Measurements from ENCODE around the gene YLPM1. TPM values are rescaled to one million over a fixed set of nuclear protein-coding genes. Genes with fewer than 3 reads are reported as not detected.
A peak's percentile ranks its signal among the peaks of the same experiment; 100 is the strongest.

The YLPM1 gene
- total RNA-seq, 1 donor from 2014 or later: 22.5 TPM

DNA sequence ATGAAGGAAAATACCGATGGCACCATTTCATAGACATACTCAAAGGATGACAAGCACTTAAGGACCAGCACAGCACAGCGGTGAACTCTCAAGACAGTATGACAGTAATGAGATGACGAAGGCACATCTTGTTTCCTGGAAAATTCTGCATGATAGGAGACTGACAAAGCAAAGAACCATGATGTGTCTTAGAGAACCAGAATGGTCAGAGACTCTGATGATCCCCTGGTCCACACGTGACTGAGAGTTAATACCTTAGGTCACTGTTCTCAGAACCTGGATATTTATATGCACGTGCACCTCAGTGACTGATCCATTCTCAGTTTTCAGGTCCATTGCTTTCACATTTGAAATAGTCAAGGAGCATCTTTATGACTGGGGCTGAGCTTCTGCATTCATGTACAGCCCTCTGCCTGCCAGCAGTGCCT lies 77.5 kb downstream of the YLPM1 start:
- no peak for DNase-seq (ENCODE audit: low read depth, low spot score)

GRCh38 chr14:74841230-74842207 lies 78.4 kb downstream of the YLPM1 start:
- DNase-seq (ENCODE audit: low read depth, low spot score): no peak

DNA sequence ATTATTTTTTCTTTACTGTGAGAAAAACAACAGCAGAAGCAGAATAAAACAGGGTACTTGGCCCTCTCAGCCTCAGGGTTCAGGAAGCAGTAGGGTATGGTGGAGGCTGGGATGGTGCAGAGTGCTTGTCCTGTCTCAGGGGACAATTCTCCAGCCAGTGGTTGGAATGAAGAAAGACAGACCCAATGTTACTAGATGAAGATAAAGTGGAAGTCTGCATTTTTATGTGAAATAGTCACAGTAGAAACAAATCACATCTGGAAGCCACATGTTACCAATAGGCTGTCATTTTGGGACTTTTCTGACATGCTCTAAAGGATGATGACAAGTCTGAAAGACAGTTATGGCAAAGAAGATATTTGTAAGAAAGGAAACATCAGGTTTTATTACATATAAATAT lies 80.5 kb downstream of the YLPM1 start:
- DNase-seq (ENCODE audit: low read depth, low spot score): no peak

GRCh38 chr14:74846168-74846567 lies 83.1 kb downstream of the YLPM1 start:
- no peak for DNase-seq (ENCODE audit: low read depth, low spot score)

DNA sequence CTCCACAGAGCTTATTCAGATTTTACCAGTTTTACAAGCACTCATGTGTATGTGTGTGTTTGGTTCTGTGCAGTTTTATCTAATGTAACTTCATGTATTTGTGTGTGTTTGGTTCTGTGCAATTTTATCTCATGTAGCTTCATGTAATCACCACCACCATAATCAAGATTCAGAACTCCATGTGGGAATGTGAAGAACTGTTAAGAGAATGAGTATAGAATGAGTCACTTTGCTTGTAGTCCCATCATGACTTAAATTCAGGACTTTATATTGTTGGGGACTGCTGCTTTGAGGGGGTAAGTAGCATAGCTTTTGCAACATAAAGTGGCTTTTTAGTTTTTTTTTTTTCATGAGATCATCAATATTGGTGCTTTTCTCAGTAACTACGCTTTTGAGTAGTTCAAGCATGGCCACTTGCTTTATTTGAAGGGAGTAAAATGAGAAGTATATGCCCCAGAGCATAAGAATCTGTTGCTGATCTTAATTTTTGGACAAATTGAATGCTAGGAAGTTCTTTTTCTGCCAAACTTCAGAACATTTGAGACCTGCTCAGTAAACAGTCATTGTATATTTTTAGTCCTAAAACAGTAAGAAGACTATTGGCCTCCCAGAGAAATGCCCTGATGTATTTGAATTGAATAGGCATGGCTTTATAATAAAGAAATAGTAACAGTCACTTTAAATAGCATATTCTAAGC lies 84.0 kb downstream of the YLPM1 start:
- DNase-seq (ENCODE audit: low read depth, low spot score): no peak

GRCh38 chr14:74848768-74849167 lies 85.7 kb downstream of the YLPM1 start:
- DNase-seq (ENCODE audit: low read depth, low spot score): no peak

GRCh38 chr14:74852922-74853530 lies 89.9 kb downstream of the YLPM1 start:
- DNase-seq (ENCODE audit: low read depth, low spot score): no peak

DNA sequence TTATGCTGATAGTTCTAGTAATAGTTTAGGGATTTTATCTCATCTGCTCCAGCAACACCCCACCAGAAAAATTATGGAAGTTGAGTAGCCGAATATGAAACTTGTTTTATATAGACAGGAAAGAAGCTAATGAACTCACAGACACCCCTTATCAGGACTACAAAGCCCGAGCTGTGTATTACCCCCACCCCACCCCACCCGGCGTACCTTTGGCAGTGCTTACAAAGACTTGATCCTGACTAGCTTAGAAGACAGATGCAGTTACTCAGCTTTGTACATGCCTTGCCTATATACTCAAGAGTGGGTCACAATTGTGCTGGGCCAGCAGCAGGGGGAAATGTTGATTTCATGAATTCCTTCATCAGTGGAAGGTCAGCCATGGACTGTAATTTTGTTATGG lies 90.5 kb downstream of the YLPM1 start:
- no peak for DNase-seq (ENCODE audit: low read depth, low spot score)

DNA sequence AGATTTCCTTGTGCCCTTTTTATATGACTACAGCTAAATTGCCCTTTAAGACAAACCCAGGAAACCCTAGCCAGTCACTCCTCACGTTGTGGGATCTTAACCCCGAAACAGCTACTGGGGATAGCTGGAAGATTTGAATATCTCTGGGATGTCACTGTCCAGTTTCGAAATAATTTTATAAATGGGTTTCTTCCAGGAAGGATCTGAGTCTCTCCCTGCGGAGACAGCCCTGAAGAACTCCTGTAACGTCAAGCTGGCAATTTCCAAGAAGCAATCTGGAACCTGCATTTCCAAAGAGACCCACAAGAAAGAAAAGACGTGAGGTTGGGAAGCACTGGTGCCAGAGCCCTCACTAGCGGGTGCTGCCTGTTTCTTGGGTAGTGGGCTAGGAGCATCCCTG lies 91.9 kb downstream of the YLPM1 start:
- no peak for DNase-seq (ENCODE audit: low read depth, low spot score)

DNA sequence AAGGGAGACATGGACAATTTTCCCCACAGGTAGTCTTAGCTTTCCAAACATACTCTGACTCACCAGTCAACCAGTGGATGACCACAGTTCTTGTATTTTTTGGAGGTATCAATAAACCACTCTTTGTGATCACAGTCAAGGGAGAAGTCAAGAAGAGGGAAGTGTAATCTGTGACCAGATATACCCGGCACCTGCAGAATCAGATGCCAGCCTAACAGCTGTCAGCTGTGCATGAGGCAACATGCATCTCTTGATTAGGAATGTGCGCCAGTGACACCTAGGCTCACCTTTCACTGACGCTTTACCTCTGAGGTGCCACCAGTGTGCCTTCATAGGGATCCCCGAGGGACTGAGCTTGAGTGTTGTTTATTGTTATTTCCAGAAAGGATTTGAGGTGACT lies 92.8 kb downstream of the YLPM1 start:
- DNase-seq (ENCODE audit: low read depth, low spot score): no peak

GRCh38 chr14:74856366-74856765 lies 93.2 kb downstream of the YLPM1 start:
- DNase-seq (ENCODE audit: low read depth, low spot score): no peak

GRCh38 chr14:74858022-74858421 lies 94.9 kb downstream of the YLPM1 start:
- no peak for DNase-seq (ENCODE audit: low read depth, low spot score)

GRCh38 chr14:74859757-74860552 lies 96.8 kb downstream of the YLPM1 start:
- no peak for DNase-seq (ENCODE audit: low read depth, low spot score)

DNA sequence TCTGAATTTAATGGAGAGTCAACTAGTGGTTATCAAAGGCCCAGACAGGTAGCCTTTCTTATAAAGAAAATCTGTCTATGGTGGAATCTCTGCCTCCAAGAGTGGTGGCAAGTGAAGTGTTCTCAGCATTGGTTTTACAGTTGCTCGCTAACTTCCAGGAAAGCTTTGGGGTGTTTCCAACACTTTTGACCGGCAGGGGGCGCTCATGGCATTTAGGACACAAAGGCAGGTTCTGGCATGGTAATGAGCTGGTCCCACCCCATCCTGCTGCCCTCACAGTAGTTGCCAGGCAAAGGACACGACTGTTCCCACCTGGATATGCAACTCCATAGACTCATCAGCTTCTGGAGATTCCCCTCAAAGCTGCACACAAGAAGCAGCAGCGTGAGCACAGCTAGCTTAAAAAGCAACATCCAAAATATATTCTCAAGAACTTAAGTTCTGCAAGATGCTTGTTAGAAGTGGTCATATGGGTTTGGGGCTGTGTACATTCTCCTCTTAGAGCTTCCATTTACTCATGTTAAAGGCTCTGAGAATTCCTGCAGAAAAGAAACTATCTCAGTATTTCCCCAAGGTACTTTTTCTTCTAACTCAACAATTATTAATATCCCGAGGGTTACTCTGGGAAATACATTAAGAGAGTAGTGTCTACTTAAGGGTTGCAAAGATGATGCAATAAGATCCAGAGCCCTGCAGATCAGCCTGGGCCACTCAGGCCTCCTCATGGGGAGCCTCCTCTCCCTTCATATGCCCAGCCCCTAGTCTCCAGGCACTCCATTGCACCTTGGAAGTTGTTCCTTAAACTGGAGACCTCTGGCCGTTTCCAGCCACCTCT lies 98.0 kb downstream of the YLPM1 start:
- DNase-seq (ENCODE audit: low read depth, low spot score): peak; percentile 41

DNA sequence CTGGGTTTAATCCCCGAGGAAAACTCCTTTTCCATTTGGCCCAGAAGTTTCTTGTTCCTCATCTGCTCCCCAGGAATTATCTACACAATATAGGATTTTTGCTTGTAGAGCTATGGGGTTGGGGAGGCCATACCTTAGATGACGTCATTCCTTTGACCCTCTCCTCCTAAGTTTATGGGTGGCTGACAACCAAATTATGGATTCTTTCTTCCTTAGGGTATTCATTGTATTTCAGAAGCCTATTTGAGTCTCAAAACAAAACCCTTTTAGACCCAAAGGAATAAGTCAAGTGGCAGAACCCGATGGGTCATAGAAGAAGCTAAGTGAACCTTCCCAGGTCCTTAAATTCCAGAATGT lies 98.6 kb downstream of the YLPM1 start:
- no peak for DNase-seq (ENCODE audit: low read depth, low spot score)

GRCh38 chr14:74863274-74863673 lies 100.2 kb downstream of the YLPM1 start:
- no peak for DNase-seq (ENCODE audit: low read depth, low spot score)

- no peak for DNase-seq (ENCODE audit: low read depth, low spot score)
These were observed 101.1 kb downstream of the YLPM1 start for GRCh38 chr14:74864198-74864597.

GRCh38 chr14:74865156-74865555 lies 102.0 kb downstream of the YLPM1 start:
- DNase-seq (ENCODE audit: low read depth, low spot score): no peak

GRCh38 chr14:74866708-74867389 lies 103.7 kb downstream of the YLPM1 start:
- no peak for DNase-seq (ENCODE audit: low read depth, low spot score)

- no peak for DNase-seq (ENCODE audit: low read depth, low spot score)
These were observed 104.6 kb downstream of the YLPM1 start for GRCh38 chr14:74867673-74868072.

Data from pulmonary artery endothelial cell (primary cell).